IgD-negative memory B cell (primary cell): ENCODE data around the gene HAVCR1. TPM values are rescaled to one million over a fixed set of nuclear protein-coding genes. Genes with fewer than 3 reads are reported as not detected.

Source experiments
- H3K27ac Mint-ChIP-seq, 3 donors: one replicate each; pipeline ENCODE4 v1.8.0; 2020 to 2022; ENCODE audit warnings: mild to moderate bottlenecking in 3 of 3, mixed read lengths in 3 of 3, moderate library complexity in 1 of 3
- H3K27me3 Mint-ChIP-seq: one replicate; pipeline ENCODE4 v1.8.0; 2021; ENCODE audit warnings: mixed read lengths
- H3K36me3 Mint-ChIP-seq: one replicate; pipeline ENCODE4 v1.8.0; 2020; ENCODE audit warnings: mild to moderate bottlenecking, mixed read lengths
- H3K4me1 Mint-ChIP-seq, 3 donors: one replicate each; pipeline ENCODE4 v1.8.0; 2020 to 2022; ENCODE audit warnings: mixed read lengths in 3 of 3, mild to moderate bottlenecking in 1 of 3
- H3K4me3 Mint-ChIP-seq, 4 donors: one replicate each; pipeline ENCODE4 v1.8.0; 2020 to 2022; ENCODE audit warnings: mild to moderate bottlenecking in 4 of 4, mixed read lengths in 4 of 4, moderate library complexity in 3 of 4
- H3K9me3 Mint-ChIP-seq, 3 donors: one replicate each; pipeline ENCODE4 v1.8.0; 2020 to 2021; ENCODE audit warnings: mixed read lengths in 3 of 3, mild to moderate bottlenecking in 1 of 3
- polyA plus RNA-seq: library from polyadenylated mRNA; unstranded; fragments of 300-500 nt; fragmentation: Illumina TruSeq; gene quantifications from one replicate; pipeline ENCODE4 v1.2.3, GENCODE V29; 2021

HAVCR1 gene
- polyA plus RNA-seq, result not detected

DNA sequence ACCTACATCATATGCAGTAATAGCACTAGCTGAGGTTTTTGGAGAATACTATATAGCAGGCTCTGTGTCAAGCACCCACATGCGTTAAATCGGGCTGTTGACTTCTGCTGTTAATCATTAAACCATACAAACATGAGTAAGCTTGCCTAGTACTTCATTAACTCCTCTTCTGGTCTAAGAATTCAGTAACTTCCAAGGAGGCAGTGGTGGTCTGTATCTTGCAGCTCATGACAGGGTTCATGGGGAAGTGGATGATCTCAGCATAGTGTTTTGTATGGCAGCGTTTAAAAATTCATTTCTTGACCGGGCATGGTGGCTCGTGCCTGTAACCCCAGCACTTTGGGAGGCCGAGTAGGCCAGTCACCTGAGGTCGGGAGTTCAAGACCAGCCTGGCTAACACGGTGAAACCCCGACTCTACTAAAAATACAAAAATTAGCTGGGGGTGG lies at the start of gene HAVCR1:
HAVCR1 (minus strand) TSS at position 24 of the 447 bp plus-strand sequence. CDS start 1,173 bp downstream, outside the sequence.
- H3K4me1 Mint-ChIP-seq, result no peaks in the 10 kb centered on the region
- H3K4me3 Mint-ChIP-seq, result no peak within 1 kb of the TSS
- peaks cover 0 to 2% (median 0%) of the 10 kb centered on the region in 3 donors for H3K9me3 Mint-ChIP-seq
- no peaks in the 10 kb centered on the region for H3K36me3 Mint-ChIP-seq
- peak within 1 kb of the TSS in 1 of 3 donors; percentile 53 for H3K27ac Mint-ChIP-seq
- H3K27me3 Mint-ChIP-seq, result peaks cover 2% of the 10 kb centered on the region

DNA sequence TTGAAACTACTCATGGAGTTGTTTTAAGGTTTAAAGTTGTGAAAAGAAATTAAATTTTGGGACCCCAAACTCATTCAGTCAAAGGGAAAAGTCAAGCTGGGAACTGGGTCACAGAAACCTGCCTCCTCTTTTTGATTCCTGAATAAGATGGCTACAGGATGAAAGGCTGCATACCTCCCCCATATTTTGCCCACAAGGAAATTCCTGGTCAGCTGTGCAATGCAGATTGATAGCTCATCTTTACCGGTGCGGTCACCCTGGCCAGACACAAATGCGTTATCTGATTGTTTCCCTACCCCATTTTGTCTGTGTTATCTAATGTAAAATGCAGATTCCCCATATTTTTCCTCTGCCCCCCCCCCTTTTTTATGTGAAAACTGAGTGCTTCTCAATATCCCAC lies 48.6 kb upstream of the HAVCR1 start:
- Mint-ChIP-seq H3K9me3 (no peaks in the 10 kb centered on the region), H3K27ac (no peak overlapping the region), H3K36me3 (peaks cover 4% of the 10 kb centered on the region), H3K4me1 (peaks cover 21 to 27% (median 23%) of the 10 kb centered on the region in 3 donors), H3K27me3 (no peaks in the 10 kb centered on the region), H3K4me3 (peak overlapping the region in 1 of 4 donors; percentile 45)

DNA sequence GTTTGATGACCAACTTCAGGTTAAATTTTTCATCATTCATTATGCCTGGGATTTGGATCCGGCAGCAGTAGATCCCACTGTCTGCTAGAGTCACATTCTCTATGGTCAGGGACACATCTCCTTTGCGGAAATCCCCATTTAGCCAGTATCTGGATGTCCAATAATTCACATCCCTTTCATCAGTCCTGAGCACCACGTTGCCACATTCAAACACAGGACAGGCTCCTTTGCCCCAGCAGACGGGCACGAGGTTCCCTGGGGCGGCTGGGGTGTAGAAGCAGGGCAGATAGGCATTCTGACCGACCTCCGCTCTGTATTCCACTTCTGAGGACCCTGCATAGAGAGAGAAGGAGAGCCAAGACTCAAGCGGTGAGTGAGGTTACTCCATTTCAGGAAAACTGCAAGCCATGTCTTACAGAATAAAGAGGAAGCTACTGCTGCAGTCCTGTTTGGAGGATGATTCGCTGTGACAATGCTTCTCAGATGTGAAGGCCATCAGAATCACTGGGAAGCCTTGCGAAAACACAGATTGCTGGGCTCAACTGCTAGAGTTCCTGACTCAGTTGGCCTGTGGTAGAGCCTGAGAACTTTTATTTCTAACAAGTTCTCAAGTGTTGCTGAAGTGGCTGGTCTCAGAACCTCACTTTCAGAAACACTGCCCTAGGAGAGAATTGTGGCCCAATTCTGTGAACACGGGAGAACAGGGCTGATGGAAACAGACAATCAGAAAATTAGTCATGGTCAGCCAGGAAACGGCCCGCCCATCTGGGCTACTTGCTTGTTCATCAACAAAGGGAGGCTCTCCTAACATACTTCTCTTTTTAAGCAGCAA lies 47.9 kb upstream of the HAVCR1 start:
- peaks cover 4% of the 10 kb centered on the region for H3K36me3 Mint-ChIP-seq

DNA sequence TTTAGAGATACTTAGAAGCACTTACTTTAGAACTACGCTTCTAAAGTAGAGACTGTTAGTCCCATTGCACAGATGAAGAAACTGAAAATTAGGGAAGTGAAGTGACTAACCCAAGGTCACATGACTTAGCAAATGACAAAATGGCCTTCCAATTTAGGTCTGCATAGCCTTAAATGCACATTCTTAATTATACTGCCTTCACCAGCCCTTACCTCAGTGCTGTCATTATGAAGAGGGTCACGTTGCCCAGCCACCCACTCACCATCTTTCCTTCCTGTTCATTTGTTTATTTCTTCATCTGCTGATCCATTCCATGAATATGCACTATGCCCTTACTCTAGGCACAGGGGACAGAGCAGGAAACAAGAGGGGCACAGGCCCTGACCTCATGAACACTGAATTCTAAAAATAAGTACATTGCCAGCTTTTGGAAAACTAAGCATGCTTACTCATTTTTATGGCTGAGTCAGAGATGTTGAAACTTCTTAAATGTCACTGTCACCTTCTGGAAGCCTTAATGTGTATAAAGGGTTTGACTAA lies 41.3 kb upstream of the HAVCR1 start:
- Mint-ChIP-seq H3K27ac (peak overlapping the region in 1 of 3 donors; percentile 7), H3K4me1 (peaks cover 0 to 4% (median 2%) of the 10 kb centered on the region in 3 donors), H3K27me3 (no peaks in the 10 kb centered on the region), H3K9me3 (no peaks in the 10 kb centered on the region), H3K36me3 (peaks cover 6% of the 10 kb centered on the region), H3K4me3 (no peak overlapping the region)

More for the DNA sequence above, 47.9 kb upstream of the HAVCR1 start:
- Mint-ChIP-seq H3K4me3 (peak overlapping the region in 1 of 4 donors; percentile 45), H3K9me3 (no peaks in the 10 kb centered on the region), H3K27me3 (no peaks in the 10 kb centered on the region), H3K4me1 (peaks cover 21 to 27% (median 23%) of the 10 kb centered on the region in 3 donors), H3K27ac (peak overlapping the region in 1 of 3 donors; percentile 23)

- peaks cover 0 to 9% (median 5%) of the 10 kb centered on the region in 3 donors for H3K4me1 Mint-ChIP-seq
- H3K4me3 Mint-ChIP-seq, result no peak overlapping the region
- no peaks in the 10 kb centered on the region for H3K27me3 Mint-ChIP-seq
- peak overlapping the region in 2 of 3 donors; percentile 30 to 78 for H3K27ac Mint-ChIP-seq
- no peaks in the 10 kb centered on the region for H3K9me3 Mint-ChIP-seq
- peaks cover 8% of the 10 kb centered on the region for H3K36me3 Mint-ChIP-seq
These were observed 29.6 kb upstream of the HAVCR1 start for GRCh38 chr5:157088342-157088990.

- Mint-ChIP-seq H3K27ac (peak overlapping the region in 1 of 3 donors; percentile 23), H3K9me3 (no peaks in the 10 kb centered on the region)
These were observed 27.9 kb upstream of the HAVCR1 start for GRCh38 chr5:157086751-157087359.

GRCh38 chr5:157085930-157086329 lies 27.0 kb upstream of the HAVCR1 start:
- peaks cover 0 to 9% (median 5%) of the 10 kb centered on the region in 3 donors for H3K4me1 Mint-ChIP-seq
- H3K9me3 Mint-ChIP-seq, result no peaks in the 10 kb centered on the region
- no peak overlapping the region for H3K4me3 Mint-ChIP-seq
- H3K36me3 Mint-ChIP-seq, result peaks cover 5% of the 10 kb centered on the region
- H3K27me3 Mint-ChIP-seq, result no peaks in the 10 kb centered on the region
- H3K27ac Mint-ChIP-seq, result no peak overlapping the region

More at GRCh38 chr5:157086751-157087359, 27.9 kb upstream of the HAVCR1 start:
- H3K4me3 Mint-ChIP-seq, result no peak overlapping the region
- no peaks in the 10 kb centered on the region for H3K27me3 Mint-ChIP-seq
- H3K36me3 Mint-ChIP-seq, result peaks cover 8% of the 10 kb centered on the region
- H3K4me1 Mint-ChIP-seq, result peaks cover 0 to 9% (median 5%) of the 10 kb centered on the region in 3 donors

DNA sequence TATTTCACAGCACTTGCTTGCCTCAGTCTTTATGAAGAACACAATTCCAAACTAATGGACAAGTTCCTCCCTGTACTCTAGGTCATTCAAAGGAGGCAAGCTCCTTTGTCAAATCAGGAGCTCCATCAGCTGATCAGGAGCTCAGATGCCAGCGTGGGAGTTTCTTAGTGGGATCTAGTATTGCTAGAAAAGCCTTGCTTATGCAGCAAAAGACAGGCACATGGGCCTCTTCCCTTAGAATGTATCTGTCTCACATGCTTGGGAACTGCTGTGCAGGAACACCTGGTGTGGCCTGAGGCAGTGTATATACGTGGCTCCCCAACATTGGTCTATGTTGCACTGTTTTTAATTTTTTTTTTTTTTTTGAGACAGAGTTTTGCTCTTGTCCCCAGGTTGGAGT lies 21.4 kb upstream of the HAVCR1 start:
- Mint-ChIP-seq H3K9me3 (peaks cover 0 to 1% (median 0%) of the 10 kb centered on the region in 3 donors), H3K36me3 (no peaks in the 10 kb centered on the region), H3K27ac (no peak overlapping the region), H3K4me1 (peaks cover 0 to 2% (median 0%) of the 10 kb centered on the region in 3 donors), H3K4me3 (no peak overlapping the region), H3K27me3 (no peaks in the 10 kb centered on the region)

DNA sequence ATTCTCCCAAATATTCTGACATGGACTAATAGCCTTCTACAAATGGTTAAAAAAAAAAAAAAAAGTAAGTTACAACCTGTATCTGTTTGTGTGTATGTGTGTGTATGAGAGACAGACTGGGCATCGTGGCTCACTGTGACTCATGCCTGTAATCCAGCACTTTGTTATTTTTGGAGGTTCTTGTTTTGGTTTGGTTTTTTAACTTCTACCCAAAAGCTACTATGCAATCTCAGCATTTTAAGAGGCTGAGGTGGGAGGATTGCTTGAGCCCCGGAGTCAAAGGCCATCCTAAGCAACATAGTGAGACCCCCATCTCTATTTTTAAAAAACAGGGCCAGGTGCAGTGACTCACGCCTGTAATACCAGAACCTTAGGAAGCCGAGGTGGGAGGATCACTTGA lies 17.6 kb upstream of the HAVCR1 start:
- no peak overlapping the region for H3K4me3 Mint-ChIP-seq
- no peak overlapping the region for H3K27ac Mint-ChIP-seq
- H3K36me3 Mint-ChIP-seq, result no peaks in the 10 kb centered on the region
- H3K4me1 Mint-ChIP-seq, result peaks cover 4 to 8% (median 5%) of the 10 kb centered on the region in 3 donors
- peaks cover 3% of the 10 kb centered on the region for H3K27me3 Mint-ChIP-seq
- H3K9me3 Mint-ChIP-seq, result peaks cover 0 to 2% (median 1%) of the 10 kb centered on the region in 3 donors

GRCh38 chr5:157072508-157072907 lies 13.6 kb upstream of the HAVCR1 start:
- Mint-ChIP-seq H3K27ac (no peak overlapping the region), H3K36me3 (no peaks in the 10 kb centered on the region), H3K4me3 (no peak overlapping the region), H3K9me3 (peaks cover 0 to 2% (median 1%) of the 10 kb centered on the region in 3 donors), H3K27me3 (peaks cover 3% of the 10 kb centered on the region), H3K4me1 (peaks cover 4 to 8% (median 5%) of the 10 kb centered on the region in 3 donors)

GRCh38 chr5:157069949-157070348 lies 11.0 kb upstream of the HAVCR1 start:
- peaks cover 2 to 5% (median 3%) of the 10 kb centered on the region in 3 donors for H3K4me1 Mint-ChIP-seq
- no peak overlapping the region for H3K4me3 Mint-ChIP-seq
- no peak overlapping the region for H3K27ac Mint-ChIP-seq
- H3K27me3 Mint-ChIP-seq, result peaks cover 3% of the 10 kb centered on the region
- H3K9me3 Mint-ChIP-seq, result peaks cover 0 to 2% (median 0%) of the 10 kb centered on the region in 3 donors
- no peaks in the 10 kb centered on the region for H3K36me3 Mint-ChIP-seq

DNA sequence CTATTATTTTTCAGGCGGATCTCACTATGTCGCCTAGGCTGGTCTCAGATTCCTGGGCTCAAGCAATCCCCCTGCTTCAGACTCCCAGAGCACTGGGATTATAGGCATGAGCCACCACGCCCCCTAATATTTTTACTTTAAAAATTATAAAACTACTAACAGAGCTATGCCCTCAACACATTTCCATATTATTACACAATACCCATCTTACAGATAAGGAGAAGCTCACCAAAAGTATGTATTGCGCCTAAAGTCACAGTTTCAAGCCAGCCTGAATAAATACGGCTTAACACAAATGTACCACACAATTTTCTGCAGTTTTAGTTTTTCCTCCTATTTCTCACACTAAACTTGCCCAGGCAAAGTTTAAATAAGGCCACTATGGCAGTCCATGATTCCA lies 9.9 kb upstream of the HAVCR1 start:
- no peak overlapping the region for H3K4me3 Mint-ChIP-seq
- no peaks in the 10 kb centered on the region for H3K36me3 Mint-ChIP-seq
- no peaks in the 10 kb centered on the region for H3K4me1 Mint-ChIP-seq
- no peaks in the 10 kb centered on the region for H3K9me3 Mint-ChIP-seq
- peaks cover 2% of the 10 kb centered on the region for H3K27me3 Mint-ChIP-seq
- H3K27ac Mint-ChIP-seq, result no peak overlapping the region

DNA sequence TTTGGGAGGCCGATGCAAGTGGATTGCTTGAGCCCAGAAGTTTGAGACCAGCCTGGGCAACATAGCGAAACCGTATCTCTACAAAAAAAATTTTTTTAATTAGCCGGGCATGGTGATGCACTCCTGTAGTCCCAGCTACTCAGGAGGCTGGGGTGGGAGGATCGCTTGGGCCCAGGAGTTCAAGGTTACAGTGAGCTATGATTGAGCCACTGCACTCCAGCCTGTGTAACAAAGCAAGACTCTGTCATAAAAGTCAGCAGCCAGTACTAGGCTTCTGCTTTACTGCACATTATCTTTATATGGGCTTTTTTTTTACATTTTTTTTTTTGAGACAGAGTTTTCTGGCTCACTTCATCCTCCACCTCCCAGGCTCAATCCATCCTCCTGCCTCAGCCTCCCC lies 9.4 kb upstream of the HAVCR1 start:
- Mint-ChIP-seq H3K9me3 (no peaks in the 10 kb centered on the region), H3K27me3 (peaks cover 5% of the 10 kb centered on the region), H3K4me3 (no peak overlapping the region), H3K4me1 (no peaks in the 10 kb centered on the region), H3K36me3 (no peaks in the 10 kb centered on the region), H3K27ac (no peak overlapping the region)

- no peaks in the 10 kb centered on the region for H3K36me3 Mint-ChIP-seq
- H3K4me3 Mint-ChIP-seq, result no peak overlapping the region
- H3K4me1 Mint-ChIP-seq, result no peaks in the 10 kb centered on the region
- no peak overlapping the region for H3K27ac Mint-ChIP-seq
- H3K27me3 Mint-ChIP-seq, result peaks cover 2% of the 10 kb centered on the region
- H3K9me3 Mint-ChIP-seq, result no peaks in the 10 kb centered on the region
These were observed 8.1 kb upstream of the HAVCR1 start for GRCh38 chr5:157067005-157067404.

- Mint-ChIP-seq H3K36me3 (no peaks in the 10 kb centered on the region), H3K4me3 (no peak overlapping the region), H3K9me3 (no peaks in the 10 kb centered on the region), H3K4me1 (no peaks in the 10 kb centered on the region), H3K27me3 (peaks cover 2% of the 10 kb centered on the region), H3K27ac (no peak overlapping the region)
These were observed 7.2 kb upstream of the HAVCR1 start for GRCh38 chr5:157066080-157066479.
